H1 (cell line): ENCODE data around the gene LY6G6D. TPM values are rescaled to one million over a fixed set of nuclear protein-coding genes. Genes with fewer than 3 reads are reported as not detected.

ENCODE experiments used
- CTCF ChIA-PET: fragments of 300-600 bp; sonication (Branson Sonifier 250); formaldehyde crosslinking; loops from one replicate; lab custom pipeline; 2021; ENCODE audit not compliant: partially characterized antibody; lab: Charles Lee
- POLR2A ChIA-PET: fragments of 300-600 bp; sonication (Branson Sonifier 250); formaldehyde crosslinking; loops from one replicate; lab custom pipeline; 2021; ENCODE audit warnings: inconsistent platforms; ENCODE audit not compliant: partially characterized antibody; lab: Charles Lee
- DNase-seq, 2 experiments: peaks; one replicate each; pipeline versions ENCODE4 v3.0.0 to v3.0.0-alpha.2; 2010 to 2022; ENCODE audit warnings: low spot score in 2 of 2, low read depth in 1 of 2, mixed read lengths in 1 of 2
- FAIRE-seq: peaks from 2 replicates; lab custom pipeline; 2011; peaks lifted over from hg19 to GRCh38; lab: Jason Lieb, UNC
- H2AFZ ChIP-seq: 2 replicates; pipeline ENCODE4 v1.8.1; 2012; ENCODE audit warnings: low read length, inconsistent platforms
- H2AK5ac ChIP-seq: 2 replicates; pipeline ENCODE4 v1.6.1; 2013; ENCODE audit warnings: low read depth, low read length
- H2BK120ac ChIP-seq: replicated peaks from 2 replicates; pipeline ENCODE3; 2013; ENCODE audit warnings: low read depth, low read length, inconsistent platforms
- H2BK12ac ChIP-seq: 2 replicates; pipeline ENCODE4 v1.6.1; 2013; ENCODE audit warnings: low read depth, low read length
- H2BK15ac ChIP-seq: 2 replicates; pipeline ENCODE4 v1.6.1; 2013; ENCODE audit warnings: low read length
- H2BK20ac ChIP-seq: 2 replicates; pipeline ENCODE4 v1.6.1; 2013; ENCODE audit warnings: low read length
- H2BK5ac ChIP-seq: 2 replicates; pipeline ENCODE4 v1.6.1; 2013; ENCODE audit warnings: low read depth, low read length
- H3K14ac ChIP-seq: 2 replicates; pipeline ENCODE4 v1.6.1; 2013; ENCODE audit warnings: inconsistent platforms; ENCODE audit not compliant: insufficient read length
- H3K18ac ChIP-seq: 2 replicates; pipeline ENCODE4 v1.6.1; 2013; ENCODE audit warnings: low read length; ENCODE audit errors: extremely low read depth
- H3K23ac ChIP-seq: 2 replicates; pipeline ENCODE4 v1.6.1; 2013; ENCODE audit warnings: inconsistent platforms; ENCODE audit not compliant: insufficient read length
- H3K23me2 ChIP-seq: 2 replicates; pipeline ENCODE4 v1.6.1; 2013; ENCODE audit warnings: low read depth, low read length
- H3K27ac ChIP-seq: 2 replicates; pipeline ENCODE4 v1.6.1; 2011; ENCODE audit warnings: low read depth, low read length, inconsistent platforms
- H3K27me3 ChIP-seq, 4 experiments: replicated peaks in 1 of 4; 1 replicate in 1 of 4; 2 replicates in 3 of 4; pipeline versions ENCODE4 v1.6.1 to v1.8.1; 2011 to 2013; ENCODE audit warnings: low read length in 3 of 4, mild to moderate bottlenecking in 3 of 4, inconsistent platforms in 2 of 4, mixed read lengths in 2 of 4, moderate library complexity in 1 of 4; ENCODE audit not compliant: control insufficient read depth in 3 of 4, insufficient read depth in 3 of 4; ENCODE audit errors: extremely low read depth in 1 of 4
- H3K36me3 ChIP-seq, 4 experiments: 2 replicates each; pipeline versions ENCODE4 v1.6.1 to v1.8.1; 2011 to 2013; ENCODE audit warnings: mild to moderate bottlenecking in 4 of 4, low read length in 3 of 4, moderate library complexity in 2 of 4, control low read depth in 1 of 4, inconsistent platforms in 1 of 4; ENCODE audit not compliant: insufficient read depth in 4 of 4, control insufficient read depth in 2 of 4
- H3K4ac ChIP-seq: replicated peaks from 2 replicates; pipeline ENCODE3; 2013; ENCODE audit warnings: low read length, low read depth, mixed read lengths, inconsistent platforms; ENCODE audit not compliant: insufficient read length
- H3K4me1 ChIP-seq, 4 experiments: replicated peaks in 1 of 4; 1 replicate in 1 of 4; 2 replicates in 3 of 4; pipeline versions ENCODE4 v1.6.1 to v1.8.1; 2011 to 2013; ENCODE audit warnings: low read length in 3 of 4, inconsistent platforms in 2 of 4, mixed read lengths in 1 of 4; ENCODE audit not compliant: insufficient read depth in 4 of 4, control insufficient read depth in 3 of 4
- H3K4me2 ChIP-seq, 2 experiments: 2 replicates each; pipeline versions ENCODE4 v1.6.1 to v1.8.1; 2011 to 2013; ENCODE audit warnings: low read depth in 2 of 2, low read length in 2 of 2, control low read depth in 1 of 2, inconsistent platforms in 1 of 2, mild to moderate bottlenecking in 1 of 2; ENCODE audit not compliant: insufficient read depth in 1 of 2
- H3K4me3 ChIP-seq, 4 experiments: fragments of 200-600, 300-600 bp in 1 of 4; sonication (generic), shearing (Covaris generic), sonication (Bioruptor Twin) in 1 of 4; 2 replicates each; pipeline versions ENCODE4 v1.5.1 to v1.8.1; 2011 to 2016; ENCODE audit warnings: low read length in 4 of 4, low read depth in 3 of 4, control low read depth in 2 of 4, inconsistent platforms in 2 of 4, mild to moderate bottlenecking in 2 of 4, mixed read lengths in 1 of 4, moderate library complexity in 1 of 4; ENCODE audit not compliant: insufficient read depth in 2 of 4; ENCODE audit errors: extremely low read depth in 1 of 4
- H3K56ac ChIP-seq: replicated peaks from 2 replicates; pipeline ENCODE3; 2013; ENCODE audit warnings: low read depth, mild to moderate bottlenecking, mixed read lengths, low read length, inconsistent platforms; ENCODE audit not compliant: insufficient read length
- H3K79me1 ChIP-seq: 2 replicates; pipeline ENCODE4 v1.6.1; 2013; ENCODE audit warnings: low read depth, low read length, control low read depth
- H3K79me2 ChIP-seq, 2 experiments: 2 replicates each; pipeline versions ENCODE4 v1.6.1 to v1.8.1; 2012 to 2013; ENCODE audit warnings: low read length in 2 of 2, mild to moderate bottlenecking in 2 of 2, inconsistent platforms in 1 of 2; ENCODE audit not compliant: insufficient read depth in 2 of 2, control insufficient read depth in 1 of 2
- H3K9ac ChIP-seq, 4 experiments: replicated peaks in 1 of 4; 1 replicate in 1 of 4; 2 replicates in 3 of 4; pipeline versions ENCODE4 v1.6.1 to v1.8.1; 2011 to 2013; ENCODE audit warnings: low read depth in 3 of 4, low read length in 3 of 4, control low read depth in 2 of 4, mild to moderate bottlenecking in 2 of 4, moderate library complexity in 2 of 4, inconsistent platforms in 1 of 4; ENCODE audit errors: extremely low read depth in 1 of 4
- H3K9me3 ChIP-seq, 2 experiments: 2 replicates each; pipeline versions ENCODE4 v1.6.1 to v1.8.1; 2012 to 2013; ENCODE audit warnings: mild to moderate bottlenecking in 2 of 2, moderate library complexity in 2 of 2, control low read depth in 1 of 2, inconsistent platforms in 1 of 2, low read depth in 1 of 2, low read length in 1 of 2, mixed read lengths in 1 of 2; ENCODE audit not compliant: insufficient read depth in 2 of 2
- H4K20me1 ChIP-seq, 2 experiments: replicated peaks in 1 of 2; 2 replicates each; pipeline versions ENCODE3 to v1.8.1; 2011 to 2013; ENCODE audit warnings: inconsistent platforms in 2 of 2, low read length in 2 of 2, mild to moderate bottlenecking in 1 of 2; ENCODE audit not compliant: insufficient read depth in 2 of 2, control insufficient read depth in 1 of 2
- H4K5ac ChIP-seq: 2 replicates; pipeline ENCODE4 v1.6.1; 2013; ENCODE audit warnings: low read length, low read depth, mixed read lengths, inconsistent platforms; ENCODE audit not compliant: insufficient read length
- H4K8ac ChIP-seq: 2 replicates; pipeline ENCODE4 v1.8.0; 2013; ENCODE audit warnings: mild to moderate bottlenecking, moderate library complexity, low read length, inconsistent platforms; ENCODE audit not compliant: insufficient read depth; ENCODE audit errors: extremely low read depth
- H4K91ac ChIP-seq: replicated peaks from 2 replicates; pipeline ENCODE3; 2013; ENCODE audit warnings: low read length, mixed read lengths, inconsistent platforms; ENCODE audit not compliant: insufficient read length
- NANOG ChIP-seq: IDR thresholded peaks from 2 replicates; pipeline ENCODE4 v1.6.1; 2011; ENCODE audit warnings: low read length, low read depth, mild to moderate bottlenecking, inconsistent platforms; ENCODE audit not compliant: insufficient read depth, poor library complexity, severe bottlenecking
- SP4 ChIP-seq: IDR thresholded peaks from 2 replicates; pipeline ENCODE4 v1.6.1; 2012; ENCODE audit warnings: low read length, inconsistent platforms
- WGBS, 2 experiments: shearing (Covaris generic) in 1 of 2; methylation state at CpG; one replicate each; pipeline versions ENCODE4 v1.1.6 to v1.1.7; 2013 to 2015; ENCODE audit warnings: low lambda C conversion rate in 2 of 2, mixed read lengths in 2 of 2, inconsistent platforms in 1 of 2, low coverage in 1 of 2, missing lambda C conversion rate in 1 of 2; ENCODE audit not compliant: insufficient replicate concordance in 2 of 2, insufficient coverage in 1 of 2, insufficient read length in 1 of 2; ENCODE audit errors: extremely low coverage in 1 of 2, missing lambda C conversion rate in 1 of 2; 5-methylcytosine and 5-hydroxymethylcytosine counted together
- polyA plus RNA-seq, 7 experiments: library from polyadenylated mRNA; depleted of rRNA in 3 of 7; stranded (reverse) in 5 of 7; unstranded in 2 of 7; fragments of >200 nt in 5 of 7; fragments of 200-250 nt in 2 of 7; gene quantifications; 1 replicate in 5 of 7; 2 replicates in 1 of 7; 4 replicates in 1 of 7; pipeline versions ENCODE4 v1.2.1 to v1.2.3, GENCODE V29; 2011 to 2013; ENCODE audit warnings: missing spikeins in 2 of 7, mixed read lengths in 2 of 7
- total RNA-seq: library from RNA; stranded (reverse); fragmentation: NEBNext Ultra II Directional; extraction: Animal tissue kit (Norgen Biotek cat#: 25700); gene quantifications from 2 replicates; pipeline ENCODE4 v1.2.1, GENCODE V29; 2021
- TF ChIP-seq, protein P1 (sequence below), 3 experiments: IDR thresholded peaks; 1 replicate in 2 of 3; 2 replicates in 1 of 3; pipeline versions ENCODE4 v1.5.1 to v1.6.1; 2011; ENCODE audit warnings: low read length in 3 of 3, mild to moderate bottlenecking in 3 of 3, inconsistent platforms in 2 of 3, low read depth in 1 of 3, moderate library complexity in 1 of 3; ENCODE audit not compliant: insufficient read depth in 1 of 3; ENCODE audit errors: control extremely low read depth in 1 of 3

LY6G6D gene
- total and polyA plus RNA-seq, 2 of the 8 experiments (the other 6 are each of a cell fraction or from before 2014, with no cell fraction given): 1.8 TPM; not detected in 1

DNA sequence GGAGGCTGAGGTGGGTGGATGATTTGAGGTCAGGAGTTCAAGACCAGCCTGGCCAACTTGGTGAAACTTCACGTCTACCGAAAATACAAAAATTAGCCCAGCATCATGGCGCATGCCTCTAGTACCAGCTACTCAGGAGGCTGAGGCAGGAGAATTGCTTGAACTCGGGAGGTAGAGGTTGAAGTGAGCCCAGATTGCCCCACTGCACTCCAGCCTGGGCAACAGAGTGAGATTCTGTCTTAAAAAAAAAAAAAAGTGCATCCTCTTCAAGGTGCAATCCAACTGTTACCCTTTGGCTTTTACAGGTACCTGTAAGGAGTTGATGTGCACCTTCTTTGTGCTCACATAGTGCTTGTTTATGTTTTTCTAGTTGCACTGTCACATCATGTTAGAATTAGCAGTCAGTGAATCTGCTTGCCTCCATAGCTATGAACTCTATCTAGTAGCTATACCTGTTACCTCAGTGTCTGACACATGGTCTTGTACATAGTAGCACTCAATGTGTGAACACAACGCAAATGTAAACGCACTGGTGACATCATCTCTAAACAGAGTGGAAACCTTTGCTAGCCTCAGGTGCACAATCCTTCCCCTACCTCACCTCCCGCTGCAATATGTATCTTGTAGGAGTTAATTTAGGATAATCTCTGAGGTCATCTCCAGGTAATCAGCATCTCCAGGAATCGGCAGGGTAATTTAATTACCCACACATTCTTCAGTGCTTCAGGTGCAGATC, 34.3 kb downstream of the LY6G6D start:
- Histone ChIP-seq H3K23me2 (no peaks in the 10 kb centered on the region), H2AFZ (no peak overlapping the region), H3K9me3 (no peaks in the 10 kb centered on the region), H2BK12ac (no peak overlapping the region), H2AK5ac (no peak overlapping the region), H3K4me3 (no peak overlapping the region), H3K56ac (no peak overlapping the region), H4K5ac (no peak overlapping the region), H2BK5ac (no peak overlapping the region), H3K23ac (no peak overlapping the region), H4K8ac (no peak overlapping the region), H3K14ac (no peak overlapping the region), H2BK120ac (no peak overlapping the region), H2BK20ac (no peak overlapping the region), H3K27ac (no peak overlapping the region), H3K18ac (no peak overlapping the region), H4K91ac (no peak overlapping the region), H3K36me3 (peaks cover 0 to 7% (median 0%) of the 10 kb centered on the region in 4 experiments; a peak in 2 of 8 replicates), H3K79me1 (no peaks in the 10 kb centered on the region), H3K9ac (no peak overlapping the region), H4K20me1 (no peaks in the 10 kb centered on the region), H2BK15ac (no peak overlapping the region), H3K4me2 (no peak overlapping the region), H3K79me2 (no peaks in the 10 kb centered on the region), H3K4ac (no peak overlapping the region), H3K27me3 (no peaks in the 10 kb centered on the region), H3K4me1 (no peaks in the 10 kb centered on the region)
- ChIA-PET POLR2A (interaction anchor here (0.7 to 4.8 kb wide), 10 partner anchors 9 to 219 kb away, joined by 3 to 33 read pairs (median 3); partner anchors contain the start of genes HSPA1B, MSH5 and VARS1), CTCF (interaction anchor here (0.6 to 4.2 kb wide), 11 partner anchors 9 to 1634 kb away, joined by 3 to 25 read pairs (median 3); partner anchors contain the start of genes CLIC1, DDAH2 and MSH5)
- 93% methylated on average over 8 of the region's 8 CpGs; no CpG with 5 or more reads in 1 of the 2 experiments for WGBS, 2 experiments
- DNase-seq (no peak), FAIRE-seq (no peak)
- no peak for TF ChIP-seq NANOG
- TF ChIP-seq, protein P1, sequence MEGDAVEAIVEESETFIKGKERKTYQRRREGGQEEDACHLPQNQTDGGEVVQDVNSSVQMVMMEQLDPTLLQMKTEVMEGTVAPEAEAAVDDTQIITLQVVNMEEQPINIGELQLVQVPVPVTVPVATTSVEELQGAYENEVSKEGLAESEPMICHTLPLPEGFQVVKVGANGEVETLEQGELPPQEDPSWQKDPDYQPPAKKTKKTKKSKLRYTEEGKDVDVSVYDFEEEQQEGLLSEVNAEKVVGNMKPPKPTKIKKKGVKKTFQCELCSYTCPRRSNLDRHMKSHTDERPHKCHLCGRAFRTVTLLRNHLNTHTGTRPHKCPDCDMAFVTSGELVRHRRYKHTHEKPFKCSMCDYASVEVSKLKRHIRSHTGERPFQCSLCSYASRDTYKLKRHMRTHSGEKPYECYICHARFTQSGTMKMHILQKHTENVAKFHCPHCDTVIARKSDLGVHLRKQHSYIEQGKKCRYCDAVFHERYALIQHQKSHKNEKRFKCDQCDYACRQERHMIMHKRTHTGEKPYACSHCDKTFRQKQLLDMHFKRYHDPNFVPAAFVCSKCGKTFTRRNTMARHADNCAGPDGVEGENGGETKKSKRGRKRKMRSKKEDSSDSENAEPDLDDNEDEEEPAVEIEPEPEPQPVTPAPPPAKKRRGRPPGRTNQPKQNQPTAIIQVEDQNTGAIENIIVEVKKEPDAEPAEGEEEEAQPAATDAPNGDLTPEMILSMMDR (IDR thresholded peaks at IDR 0.05; ENCODE audit: control extremely low read depth in 1 of 3, insufficient read depth in 1 of 3, low read depth in 1 of 3, low read length in 3 of 3): no peak
- no peak for TF ChIP-seq SP4
